T-helper 22 cell (primary cell): ENCODE data around the gene SCUBE3.

Experiments
- DNase-seq: peaks from one replicate; pipeline ENCODE4 v3.0.0-alpha.2; 2020; ENCODE audit warnings: low read depth

SCUBE3 gene

DNA sequence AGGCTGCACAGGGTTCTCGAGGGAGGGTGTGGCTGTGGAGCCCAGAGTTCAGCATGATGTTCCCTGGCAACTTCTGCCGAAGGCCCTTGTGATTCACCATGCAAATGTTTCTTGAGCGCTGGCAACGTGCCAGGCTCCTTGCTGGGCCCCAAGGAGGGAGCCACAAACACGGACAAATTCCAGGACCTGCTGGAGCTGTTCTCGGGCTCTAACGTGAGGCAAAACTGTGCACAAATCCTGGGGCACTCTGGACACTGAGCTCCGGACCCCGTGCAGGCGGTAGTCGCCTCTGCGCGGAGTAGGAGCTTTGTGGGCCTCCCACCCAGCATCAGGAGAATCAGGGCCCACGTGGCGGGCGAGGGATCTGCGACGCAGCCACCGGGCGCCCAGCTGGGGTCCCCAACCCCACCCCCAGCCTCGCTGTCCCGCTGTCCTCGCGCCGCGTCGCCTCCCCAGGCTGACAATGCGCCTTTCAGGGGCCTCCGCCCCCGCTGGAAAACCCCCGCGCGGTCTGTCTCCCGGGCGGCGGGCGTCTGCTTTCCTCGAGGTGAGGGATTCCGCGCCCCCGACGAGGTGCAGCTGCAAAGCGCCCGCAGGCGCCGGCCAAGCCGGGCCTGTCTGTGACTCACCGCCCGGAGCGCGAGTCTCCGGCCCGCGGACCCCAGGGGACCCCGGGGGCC lies 31.7 kb upstream of the SCUBE3 start:
- no peak for DNase-seq

GRCh38 chr6:35183281-35183680 lies 30.5 kb upstream of the SCUBE3 start:
- DNase-seq = no peak

DNA sequence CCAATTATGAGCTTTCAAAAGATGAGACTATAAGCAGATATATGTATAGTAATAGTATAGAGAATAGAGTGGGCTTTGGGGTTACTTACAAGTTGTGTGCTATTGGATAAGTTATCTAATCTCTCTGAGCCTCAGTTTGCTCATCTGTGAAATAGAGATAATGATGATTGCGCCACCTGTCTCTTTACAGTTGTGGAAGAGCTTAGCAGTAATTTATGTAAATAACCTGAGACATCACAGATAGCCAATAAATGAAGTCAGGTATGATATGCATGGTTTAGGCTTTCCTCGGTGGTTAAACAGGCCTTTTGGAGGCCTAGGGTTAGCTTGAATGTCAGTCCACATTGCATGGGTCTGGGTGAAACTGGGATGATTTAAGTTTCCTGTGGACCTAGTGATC lies 29.8 kb upstream of the SCUBE3 start:
- no peak for DNase-seq

DNA sequence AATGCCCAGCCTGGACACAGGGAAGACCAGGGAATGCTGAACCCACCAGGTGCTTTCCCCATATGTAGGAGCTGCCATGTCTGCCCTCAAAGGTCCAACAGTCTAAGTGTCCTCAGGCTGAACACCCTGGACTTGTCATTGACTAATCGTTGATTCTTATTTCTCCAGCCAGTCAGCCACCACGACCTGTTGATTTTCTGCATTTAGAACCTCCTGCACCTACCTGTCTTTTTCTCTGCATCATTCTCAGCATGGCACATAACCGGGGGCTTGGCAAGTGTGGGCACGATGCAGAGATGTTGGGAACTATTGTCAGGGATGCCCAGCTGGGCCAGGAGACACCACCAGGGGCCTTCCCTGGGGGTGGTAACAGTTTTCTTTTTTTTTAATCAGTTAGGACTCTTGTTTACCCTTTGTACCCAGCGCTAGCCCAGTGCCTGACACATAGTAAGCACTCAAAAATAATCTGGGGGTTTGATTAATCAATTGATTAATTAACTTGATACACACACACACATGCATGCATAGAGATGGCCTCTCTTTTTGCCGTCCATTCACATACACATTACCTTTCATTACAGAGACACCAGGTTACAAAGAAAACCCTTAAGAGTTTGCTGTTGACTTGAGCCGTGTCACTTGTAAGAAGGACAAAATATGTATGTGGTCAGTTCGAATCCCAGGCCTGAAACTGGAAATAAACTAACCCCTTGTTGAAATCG lies 29.0 kb upstream of the SCUBE3 start:
- no peak for DNase-seq

DNA sequence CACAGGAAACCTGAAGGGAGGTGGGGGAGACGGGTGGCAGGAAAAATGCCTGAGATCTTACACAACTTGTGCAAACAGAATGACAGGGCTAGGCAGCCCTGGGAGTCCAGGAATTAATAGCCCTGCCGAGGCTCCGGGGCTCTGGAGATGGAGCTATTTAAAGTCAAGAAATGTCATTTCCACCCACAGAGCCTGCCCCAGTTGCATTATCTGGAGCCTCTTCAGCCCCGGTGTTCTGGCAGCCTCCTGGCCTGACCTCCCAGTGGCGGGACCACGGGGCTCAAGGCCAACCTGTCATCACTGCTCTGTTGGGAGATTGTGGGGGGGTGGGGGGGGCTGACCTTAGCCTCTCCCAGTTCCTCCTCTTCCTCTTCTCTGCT lies 28.5 kb upstream of the SCUBE3 start:
- no peak for DNase-seq

DNA sequence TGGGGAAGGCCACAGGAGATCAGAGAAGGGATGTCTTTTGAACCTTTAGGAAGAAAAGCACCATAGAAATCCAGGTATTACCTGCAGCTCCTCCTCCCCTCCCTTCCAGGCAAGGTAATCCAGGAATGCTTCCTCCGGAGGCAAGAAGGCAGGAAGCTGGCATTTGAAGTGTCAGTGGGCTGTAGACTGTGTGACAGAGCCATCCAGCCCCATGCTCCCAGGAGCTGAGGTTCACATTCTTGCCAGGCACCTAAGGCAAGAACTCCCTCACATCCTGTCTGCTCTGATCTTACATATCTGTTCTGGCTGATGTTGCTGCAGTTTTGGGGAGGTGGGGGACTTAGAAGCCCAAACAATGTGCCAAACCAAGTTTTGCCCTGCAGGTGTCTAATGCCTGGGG lies 27.8 kb upstream of the SCUBE3 start:
- DNase-seq = no peak

GRCh38 chr6:35186571-35186970 lies 27.2 kb upstream of the SCUBE3 start:
- no peak for DNase-seq

DNA sequence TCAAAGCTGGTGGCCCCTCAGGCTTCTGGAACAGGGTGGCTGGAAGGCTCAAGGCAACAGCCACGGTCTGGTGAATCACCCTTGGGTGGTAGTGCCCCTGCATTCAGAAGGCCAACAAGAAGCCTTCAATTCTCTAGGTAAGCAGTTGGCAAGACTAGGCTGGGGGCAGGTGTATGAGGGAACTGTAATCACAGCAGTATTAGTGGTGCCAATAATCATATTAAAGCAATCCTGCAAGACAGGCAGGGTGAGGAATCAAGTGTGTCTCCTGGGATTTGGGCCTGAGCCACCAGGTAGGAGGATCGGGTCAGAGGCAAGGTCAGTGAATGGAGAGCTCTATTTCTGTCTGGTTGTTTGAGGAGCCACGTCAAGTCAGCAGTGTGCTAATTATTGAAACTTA lies 24.9 kb upstream of the SCUBE3 start:
- no peak for DNase-seq

DNA sequence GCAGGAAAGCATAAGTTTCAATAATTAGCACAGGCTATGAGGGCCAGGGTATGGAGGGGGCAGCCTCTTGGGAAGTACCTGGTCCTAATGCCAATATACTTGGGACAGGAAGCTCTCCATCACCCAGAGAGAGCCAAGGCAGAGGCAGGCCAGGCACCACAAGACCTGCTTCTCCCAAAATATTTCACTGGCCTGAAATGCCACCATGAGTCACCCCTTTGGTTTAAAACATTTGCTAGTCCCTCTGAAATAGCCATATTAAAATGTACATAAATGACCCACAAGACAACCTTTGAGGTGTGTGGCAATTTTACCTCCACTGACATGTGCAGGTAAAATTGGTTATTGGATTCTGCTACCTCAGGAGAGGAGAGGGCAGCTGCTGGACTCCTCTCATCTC lies 23.4 kb upstream of the SCUBE3 start:
- no peak for DNase-seq

- DNase-seq = no peak
These were observed 21.9 kb upstream of the SCUBE3 start for GRCh38 chr6:35191889-35192288.

- DNase-seq = no peak
These were observed 21.4 kb upstream of the SCUBE3 start for GRCh38 chr6:35192301-35192860.

- no peak for DNase-seq
These were observed 19.4 kb upstream of the SCUBE3 start for GRCh38 chr6:35194390-35194789.

DNA sequence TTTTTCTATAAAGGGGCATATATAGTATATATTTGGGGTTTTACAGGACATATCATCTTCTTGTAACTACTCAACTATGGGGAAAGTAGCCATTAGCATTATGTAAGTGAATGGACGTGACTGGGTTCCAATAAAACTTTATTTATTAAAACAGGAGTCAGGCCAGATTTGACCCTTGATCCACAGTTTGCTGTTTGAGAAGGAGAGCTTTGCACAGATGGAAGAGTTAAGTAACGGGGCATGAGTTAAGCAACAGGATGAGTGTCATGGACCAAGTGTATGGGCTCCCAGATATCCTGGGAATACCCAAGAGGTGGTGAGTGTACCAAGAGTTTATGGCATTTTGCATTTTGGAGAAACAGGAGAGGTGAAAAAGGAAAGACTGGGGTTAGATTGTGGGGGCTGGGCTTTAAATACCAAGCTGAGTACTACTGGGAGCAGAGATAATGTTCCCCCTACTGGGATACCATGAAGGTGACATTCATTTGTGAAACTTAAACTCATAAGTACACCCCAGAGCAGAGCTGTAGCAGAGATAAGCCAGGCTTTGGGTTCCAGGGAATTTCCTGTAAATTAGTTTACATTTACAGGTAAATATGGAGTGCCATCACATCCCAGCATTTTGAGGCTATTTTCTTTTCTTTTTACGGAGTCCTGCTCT lies 18.5 kb upstream of the SCUBE3 start:
- no peak for DNase-seq

GRCh38 chr6:35197196-35197595 lies 16.6 kb upstream of the SCUBE3 start:
- DNase-seq = no peak

GRCh38 chr6:35199866-35200265 lies 13.9 kb upstream of the SCUBE3 start:
- DNase-seq = no peak

GRCh38 chr6:35202066-35202546 lies 11.7 kb upstream of the SCUBE3 start:
- DNase-seq = no peak

- DNase-seq = no peak
These were observed 10.5 kb upstream of the SCUBE3 start for GRCh38 chr6:35203152-35203670.

- DNase-seq = no peak
These were observed 10.1 kb upstream of the SCUBE3 start for GRCh38 chr6:35203680-35204079.

DNA sequence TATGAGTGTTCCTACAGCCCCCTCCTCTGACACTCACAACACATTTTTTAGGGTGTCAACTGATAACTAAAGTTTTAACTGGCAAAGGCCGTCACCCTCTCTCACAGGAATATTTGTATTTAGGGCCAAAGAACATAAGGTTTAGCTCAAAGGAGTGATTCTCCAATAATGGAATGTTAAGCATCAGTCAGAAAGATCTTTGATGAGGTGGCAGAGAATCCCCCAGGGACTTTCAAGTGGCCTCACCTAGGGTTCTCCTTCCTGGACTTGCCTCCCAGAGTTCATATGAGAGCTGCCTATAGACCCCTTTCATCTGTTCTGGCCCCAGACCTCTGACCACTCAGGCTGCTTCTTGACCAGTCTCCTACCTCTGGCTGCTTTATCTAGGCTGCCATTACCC lies 7.4 kb upstream of the SCUBE3 start:
- no peak for DNase-seq

GRCh38 chr6:35208419-35208818 lies 5.3 kb upstream of the SCUBE3 start:
- no peak for DNase-seq

DNA sequence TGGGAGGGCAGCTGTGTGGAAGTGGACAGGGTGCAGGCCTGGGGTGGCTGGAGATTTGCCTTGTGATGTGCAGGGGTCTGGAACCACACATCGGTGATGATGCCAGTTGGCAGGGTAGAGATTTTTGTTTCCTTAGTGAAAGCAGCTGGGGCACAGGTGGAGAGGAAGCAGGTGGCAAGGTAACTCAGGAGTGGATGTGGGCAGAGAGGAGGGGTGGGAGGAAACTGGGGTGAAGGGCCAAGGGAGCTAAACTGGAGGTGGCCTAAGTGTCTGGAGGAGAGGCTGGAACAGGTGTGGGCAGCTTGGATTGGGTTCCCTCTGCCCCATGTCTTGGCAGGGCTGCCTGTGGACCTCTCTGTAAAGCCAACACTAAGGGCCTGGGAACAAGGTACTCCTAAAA lies 4.7 kb upstream of the SCUBE3 start:
- DNase-seq = no peak

GRCh38 chr6:35209622-35210247 lies 4.0 kb upstream of the SCUBE3 start:
- DNase-seq = no peak
